Naive thymus-derived CD8-positive, alpha-beta T cell (primary cell): ENCODE data around the gene MBLAC1. TPM values are rescaled to one million over a fixed set of nuclear protein-coding genes. Genes with fewer than 3 reads are reported as not detected.
A peak's percentile ranks its signal among the peaks of the same experiment; 100 is the strongest.

Experiments used
- ATAC-seq, 2 donors: fragments of 150-1000 bp; cut with Tn5 transposase in 1 of 2; sonication (Bioruptor Pico), chemical (Tn5 transposase) in 1 of 2; 1 replicate in 1 of 2; 2 replicates in 1 of 2; pipeline ENCODE4 v1.10.0; 2021; ENCODE audit warnings: mild to moderate bottlenecking in 2 of 2, moderate library complexity in 2 of 2
- POLR2A ChIA-PET: fragments of 350-600 bp; sonication (Branson Sonifier 250); formaldehyde crosslinking; loops from one replicate; lab custom pipeline; 2021; ENCODE audit warnings: antibody characterized with exemption; lab: Charles Lee
- DNase-seq, 10 donors: peaks; one replicate each; pipeline versions ENCODE4 v3.0.0 to v3.0.0-alpha.2; 2020 to 2022
- H3K27ac Mint-ChIP-seq, 10 donors: one replicate each; pipeline ENCODE4 v1.8.0; 2020 to 2022; ENCODE audit warnings: mild to moderate bottlenecking in 10 of 10, mixed read lengths in 10 of 10, moderate library complexity in 4 of 10, inconsistent platforms in 1 of 10
- H3K27me3 Mint-ChIP-seq, 5 donors: one replicate each; pipeline ENCODE4 v1.8.0; 2021 to 2022; ENCODE audit warnings: mixed read lengths in 5 of 5
- H3K36me3 Mint-ChIP-seq, 3 donors: one replicate each; pipeline ENCODE4 v1.8.0; 2020 to 2022; ENCODE audit warnings: mixed read lengths in 3 of 3, mild to moderate bottlenecking in 2 of 3, inconsistent platforms in 1 of 3
- H3K4me1 Mint-ChIP-seq, 4 donors: one replicate each; pipeline ENCODE4 v1.8.0; 2021 to 2022; ENCODE audit warnings: mixed read lengths in 4 of 4
- H3K4me3 Mint-ChIP-seq, 10 donors: one replicate each; pipeline ENCODE4 v1.8.0; 2020 to 2022; ENCODE audit warnings: mild to moderate bottlenecking in 10 of 10, mixed read lengths in 10 of 10, moderate library complexity in 6 of 10, inconsistent platforms in 1 of 10
- H3K9me3 Mint-ChIP-seq, 9 donors: one replicate each; pipeline ENCODE4 v1.8.0; 2020 to 2022; ENCODE audit warnings: mixed read lengths in 9 of 9, mild to moderate bottlenecking in 3 of 9, inconsistent platforms in 1 of 9, moderate library complexity in 1 of 9
- polyA plus RNA-seq, 3 donors: library from polyadenylated mRNA; unstranded; fragments of 300-500 nt; fragmentation: Illumina TruSeq; gene quantifications; one replicate each; pipeline ENCODE4 v1.2.3, GENCODE V29; 2021
- total RNA-seq, 8 experiments: library from RNA in 2 of 8; stranded (reverse) in 2 of 8; gene quantifications; one replicate each; pipeline ENCODE4 v1.2.3 and lab custom pipeline; 2021 to 2026

Gene MBLAC1
- total and polyA plus RNA-seq, 5 experiments from 2014 or later = 2.1 to 7.2 (median 2.3) TPM

DNA sequence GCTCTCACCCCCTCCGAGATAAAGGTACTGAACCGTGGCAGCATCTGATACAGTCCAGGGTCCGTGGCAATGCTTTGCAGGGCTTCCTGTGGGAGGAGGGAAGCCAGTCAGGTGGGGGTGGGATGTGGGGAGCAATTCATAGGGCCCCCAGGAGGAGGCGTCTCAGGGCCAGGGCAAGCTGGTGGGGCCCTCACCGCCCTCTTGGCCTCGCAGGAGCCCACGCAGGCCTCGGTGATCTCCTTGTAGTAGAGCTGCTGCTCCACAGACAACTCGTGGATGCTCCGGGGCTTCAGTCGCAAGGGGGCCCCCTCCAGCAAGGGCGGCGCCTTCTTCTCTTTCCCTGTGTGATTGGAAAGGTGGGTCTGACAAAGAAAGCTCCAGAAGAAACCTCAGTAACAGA lies 14.9 kb upstream of the MBLAC1 start:
- POLR2A ChIA-PET = interaction anchor here (0.6 to 4.1 kb wide), 2 partner anchors 10 to 76 kb away, joined by 3 to 27 read pairs; partner anchors contain the start of genes AP4M1 and MCM7
- ATAC-seq = no peak
- peaks cover 0 to 8% (median 5%) of the 10 kb centered on the region in 4 donors for H3K4me1 Mint-ChIP-seq
- H3K4me3 Mint-ChIP-seq = no peak overlapping the region
- no peaks in the 10 kb centered on the region for H3K9me3 Mint-ChIP-seq
- H3K27ac Mint-ChIP-seq = no peak overlapping the region
- no peaks in the 10 kb centered on the region for H3K27me3 Mint-ChIP-seq
- peaks cover 0 to 67% (median 8%) of the 10 kb centered on the region in 3 donors for H3K36me3 Mint-ChIP-seq
- DNase-seq = no peak

DNA sequence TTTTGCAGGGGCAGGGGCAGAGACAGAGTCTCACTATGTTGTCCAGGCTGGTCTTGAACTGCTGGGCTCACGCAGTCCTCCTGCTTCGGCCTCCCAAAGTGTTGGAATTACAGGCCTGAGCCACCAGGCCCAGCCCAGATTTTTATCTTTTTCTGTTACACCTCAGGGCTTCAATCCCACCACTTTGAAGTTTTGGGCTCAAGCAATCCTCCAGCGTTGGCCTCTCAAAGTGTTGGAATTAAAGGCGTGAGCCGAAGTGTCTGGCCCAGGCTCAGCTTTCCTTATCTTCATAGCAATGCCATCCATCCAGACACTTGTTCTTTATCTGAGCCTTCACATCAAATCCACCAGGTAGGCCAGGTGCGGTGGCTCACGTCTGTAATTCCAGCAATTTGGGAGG lies 11.7 kb upstream of the MBLAC1 start:
- POLR2A ChIA-PET = interaction anchor here (0.9 to 1.4 kb wide), 3 partner anchors 10 to 13 kb away, joined by 3 to 7 read pairs (median 5); partner anchors contain the start of gene MBLAC1
- DNase-seq (no peak), ATAC-seq (no peak)
- Mint-ChIP-seq H3K9me3 (no peaks in the 10 kb centered on the region), H3K27me3 (no peaks in the 10 kb centered on the region), H3K27ac (no peak overlapping the region), H3K4me3 (no peak overlapping the region), H3K36me3 (peaks cover 0 to 40% (median 5%) of the 10 kb centered on the region in 3 donors), H3K4me1 (peaks cover 8 to 22% (median 16%) of the 10 kb centered on the region in 4 donors)

DNA sequence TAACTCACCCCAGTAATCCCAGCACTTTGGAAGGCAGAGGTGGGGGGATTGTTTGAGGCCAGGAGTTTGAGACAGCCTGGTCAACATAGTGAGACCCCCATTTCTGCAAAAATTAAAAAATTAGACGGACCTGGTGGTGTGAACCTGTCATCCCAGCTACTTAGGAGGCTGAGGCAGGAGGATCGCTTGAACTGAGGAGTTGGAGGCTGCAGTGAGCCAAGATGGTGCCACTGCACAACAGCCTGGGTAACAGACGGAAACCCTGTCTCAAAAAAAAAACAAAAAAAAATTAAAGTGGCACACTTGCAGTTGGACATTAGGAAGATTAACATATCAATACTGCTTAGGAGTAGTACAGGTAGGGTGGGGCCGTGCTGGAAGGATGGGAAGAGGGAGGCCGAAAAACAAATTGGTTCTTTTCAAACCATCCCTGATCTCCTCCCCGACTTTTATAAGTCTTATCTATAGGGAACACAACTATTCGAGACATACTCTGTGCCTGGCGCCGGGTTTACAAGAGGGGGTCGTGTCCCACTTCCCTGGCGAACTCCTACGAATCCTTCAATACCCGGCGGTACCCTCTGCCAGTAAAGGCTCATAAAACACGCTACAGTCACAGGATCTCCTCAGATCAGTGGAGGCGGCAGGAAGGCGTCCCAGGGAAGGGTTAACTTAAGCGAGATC lies 8.2 kb upstream of the MBLAC1 start:
- Mint-ChIP-seq H3K27ac (peak overlapping the region; percentile 96 to 100 (median 99)), H3K9me3 (no peaks in the 10 kb centered on the region), H3K4me3 (peak overlapping the region; percentile 91 to 99 (median 97)), H3K27me3 (no peaks in the 10 kb centered on the region), H3K36me3 (peaks cover 0 to 12% (median 0%) of the 10 kb centered on the region in 3 donors), H3K4me1 (peaks cover 11 to 38% (median 28%) of the 10 kb centered on the region in 4 donors)
- POLR2A ChIA-PET = interaction anchor here (0.7 to 15.9 kb wide), 3 partner anchors 8 to 17 kb away, joined by 3 to 252 read pairs (median 13); partner anchors contain the start of genes AP4M1, MBLAC1 and MCM7
- no peak for ATAC-seq
- DNase-seq = no peak

DNA sequence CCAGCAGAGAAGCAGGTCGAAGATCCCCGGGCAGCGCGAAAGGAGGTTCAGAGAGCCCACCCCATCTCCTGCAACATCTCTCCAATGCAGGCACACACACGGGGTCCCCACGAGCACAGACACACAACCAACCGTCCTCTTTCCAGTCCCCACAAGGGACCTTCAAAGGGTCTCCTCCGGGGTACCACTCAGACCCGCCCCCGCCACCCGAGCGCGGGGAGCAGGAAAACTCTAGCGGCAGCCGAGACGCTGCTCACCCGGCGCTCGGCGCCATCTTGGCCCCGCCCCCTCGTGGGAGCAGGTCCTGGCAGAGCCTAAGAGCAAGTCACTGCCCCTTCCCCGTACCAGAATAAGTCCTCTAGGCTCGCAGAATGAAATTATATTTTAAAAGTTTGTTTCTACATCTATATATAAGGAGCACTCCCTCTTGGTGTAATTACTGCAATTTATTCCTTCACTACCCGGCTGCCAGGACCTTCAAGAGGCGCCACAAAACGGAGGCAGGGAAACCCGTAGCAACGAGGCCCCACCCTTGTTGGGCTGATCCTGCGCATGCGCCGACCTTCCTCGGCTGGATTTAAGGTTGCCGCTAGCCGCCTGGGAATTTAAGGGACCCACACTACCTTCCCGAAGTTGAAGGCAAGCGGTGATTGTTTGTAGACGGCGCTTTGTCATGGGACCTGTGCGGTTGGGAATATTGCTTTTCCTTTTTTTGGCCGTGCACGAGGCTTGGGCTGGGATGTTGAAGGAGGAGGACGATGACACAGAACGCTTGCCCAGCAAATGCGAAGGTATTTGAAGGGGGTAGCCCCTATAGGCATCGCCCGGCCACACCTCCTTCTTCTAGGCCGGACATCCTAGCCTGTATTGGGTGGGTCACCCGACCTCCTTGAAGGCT lies 7.4 kb upstream of the MBLAC1 start, which contains the start of the genes CNPY4 and TAF6:
CNPY4 (plus strand) TSS at position 563 of the 898 bp plus-strand sequence; CDS start at position 674, 111 bp downstream.
TAF6 (minus strand) TSS at position 287 of the 898 bp plus-strand sequence. CDS start 5,149 bp downstream, outside the sequence.
- Mint-ChIP-seq H3K4me1 (peaks cover 11 to 40% (median 31%) of the 10 kb centered on the region in 4 donors), H3K27ac (peak within 1 kb of the TSS; percentile 96 to 100 (median 99)), H3K27me3 (no peaks in the 10 kb centered on the region), H3K36me3 (peaks cover 0 to 8% (median 0%) of the 10 kb centered on the region in 3 donors), H3K9me3 (no peaks in the 10 kb centered on the region), H3K4me3 (peak within 1 kb of the TSS; percentile 91 to 99 (median 97))
- ATAC-seq (peak; percentile 72 to 74), DNase-seq (peak; percentile 90 to 97 (median 94))
- POLR2A ChIA-PET = interaction anchor here (0.6 to 15.9 kb wide), 17 partner anchors 9 to 350 kb away, joined by 3 to 252 read pairs (median 4); partner anchors contain the start of genes AP4M1, COPS6, GAL3ST4 and LAMTOR4

DNA sequence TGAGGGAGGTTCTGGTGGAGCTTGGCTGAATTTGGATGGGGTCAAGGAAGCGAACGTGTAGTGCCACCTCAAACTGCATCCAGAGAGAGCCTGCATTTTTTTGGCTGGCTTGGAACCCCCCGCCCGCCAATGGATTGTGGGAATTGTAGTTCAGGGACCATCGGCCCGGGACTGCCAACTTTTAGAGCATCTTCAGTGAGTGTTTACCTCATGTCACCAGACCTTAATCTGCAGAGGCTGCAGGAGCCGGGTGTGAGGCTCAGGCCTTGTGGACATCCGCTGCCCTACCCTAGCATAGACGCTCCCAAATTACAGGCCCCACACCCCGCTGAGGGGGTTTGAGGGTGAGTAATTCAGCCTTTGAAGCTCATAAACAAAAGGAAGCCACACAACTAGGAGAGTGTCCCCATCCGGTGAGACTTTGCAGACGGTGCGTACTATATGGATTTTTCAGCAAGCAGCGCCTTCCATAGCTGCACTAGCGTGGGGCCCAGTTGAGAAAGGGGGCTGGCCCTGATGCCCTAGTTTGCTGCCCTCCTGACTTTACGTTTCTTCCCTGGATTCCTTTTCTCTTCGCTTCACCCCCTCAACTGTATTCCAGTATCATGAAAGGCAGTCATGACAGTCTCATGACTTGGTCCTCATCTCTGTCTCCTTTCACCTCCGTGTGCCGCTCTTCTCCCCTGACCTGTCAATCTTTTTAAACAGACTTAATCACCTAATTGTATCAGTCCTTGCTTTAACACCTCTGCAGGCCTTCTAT lies 6.6 kb upstream of the MBLAC1 start:
- no peaks in the 10 kb centered on the region for H3K9me3 Mint-ChIP-seq
- POLR2A ChIA-PET = interaction anchor here (0.6 to 15.9 kb wide), 21 partner anchors 8 to 654 kb away, joined by 3 to 252 read pairs (median 4); partner anchors contain the start of genes AP4M1, ATP5MF, COPS6 and FBXO24
- no peaks in the 10 kb centered on the region for H3K27me3 Mint-ChIP-seq
- H3K36me3 Mint-ChIP-seq = peaks cover 0 to 8% (median 0%) of the 10 kb centered on the region in 3 donors
- peak; percentile 68 to 69 for ATAC-seq
- peak; percentile 55 to 84 (median 70) for DNase-seq
- H3K27ac Mint-ChIP-seq = peak overlapping the region; percentile 96 to 100 (median 99)
- peak overlapping the region; percentile 91 to 99 (median 97) for H3K4me3 Mint-ChIP-seq
- H3K4me1 Mint-ChIP-seq = peaks cover 15 to 48% (median 39%) of the 10 kb centered on the region in 4 donors

DNA sequence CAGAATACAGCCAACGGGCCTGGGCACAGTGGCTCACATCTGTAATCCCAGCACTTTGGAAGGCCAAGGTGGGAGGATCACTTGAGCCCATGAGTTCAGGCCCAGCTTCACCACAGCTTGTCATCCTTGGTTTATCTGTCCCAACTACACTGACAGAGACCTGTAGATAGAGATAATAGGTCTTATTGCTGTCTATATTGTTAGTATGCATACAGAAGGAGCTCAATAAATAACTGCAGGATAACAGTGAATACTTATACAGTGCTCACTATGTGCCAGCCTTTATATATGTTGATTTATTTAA lies 6.1 kb upstream of the MBLAC1 start:
- Mint-ChIP-seq H3K27me3 (no peaks in the 10 kb centered on the region), H3K9me3 (no peaks in the 10 kb centered on the region), H3K4me3 (peak overlapping the region; percentile 91 to 99 (median 97)), H3K4me1 (peaks cover 15 to 53% (median 44%) of the 10 kb centered on the region in 4 donors), H3K36me3 (peaks cover 0 to 8% (median 0%) of the 10 kb centered on the region in 3 donors), H3K27ac (peak overlapping the region; percentile 96 to 100 (median 99))
- ATAC-seq (no peak), DNase-seq (no peak)
- POLR2A ChIA-PET = interaction anchor here (0.6 to 15.9 kb wide), 20 partner anchors 8 to 654 kb away, joined by 3 to 252 read pairs (median 4); partner anchors contain the start of genes AP4M1, ATP5MF, COPS6 and FBXO24

DNA sequence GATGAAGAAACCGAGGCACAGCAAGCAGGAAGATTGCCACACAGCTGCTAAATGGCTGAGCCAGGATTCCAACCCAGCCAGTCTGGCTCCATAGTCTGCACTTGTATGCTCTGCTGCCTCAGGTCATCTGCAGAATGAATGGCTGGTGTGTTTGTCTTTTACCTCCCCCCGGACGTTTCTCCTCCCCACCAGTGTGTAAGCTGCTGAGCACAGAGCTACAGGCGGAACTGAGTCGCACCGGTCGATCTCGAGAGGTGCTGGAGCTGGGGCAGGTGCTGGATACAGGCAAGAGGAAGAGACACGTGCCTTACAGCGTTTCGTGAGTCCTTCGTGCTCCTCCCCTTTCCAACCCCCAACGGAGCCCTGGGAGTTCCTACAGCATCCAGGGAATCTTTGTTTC lies 4.7 kb upstream of the MBLAC1 start:
- Mint-ChIP-seq H3K27ac (peak overlapping the region in 7 of 10 donors; percentile 25 to 77 (median 65)), H3K27me3 (no peaks in the 10 kb centered on the region), H3K9me3 (no peaks in the 10 kb centered on the region), H3K4me1 (peaks cover 17 to 63% (median 49%) of the 10 kb centered on the region in 4 donors), H3K4me3 (peak overlapping the region in 2 of 10 donors; percentile 10 to 33), H3K36me3 (peaks cover 0 to 5% (median 0%) of the 10 kb centered on the region in 3 donors)
- ATAC-seq (no peak), DNase-seq (no peak)
- POLR2A ChIA-PET = interaction anchor here (0.6 to 15.9 kb wide), 2 partner anchors 20 to 99 kb away, joined by 4 to 252 read pairs; partner anchors contain the start of genes AP4M1 and MCM7

DNA sequence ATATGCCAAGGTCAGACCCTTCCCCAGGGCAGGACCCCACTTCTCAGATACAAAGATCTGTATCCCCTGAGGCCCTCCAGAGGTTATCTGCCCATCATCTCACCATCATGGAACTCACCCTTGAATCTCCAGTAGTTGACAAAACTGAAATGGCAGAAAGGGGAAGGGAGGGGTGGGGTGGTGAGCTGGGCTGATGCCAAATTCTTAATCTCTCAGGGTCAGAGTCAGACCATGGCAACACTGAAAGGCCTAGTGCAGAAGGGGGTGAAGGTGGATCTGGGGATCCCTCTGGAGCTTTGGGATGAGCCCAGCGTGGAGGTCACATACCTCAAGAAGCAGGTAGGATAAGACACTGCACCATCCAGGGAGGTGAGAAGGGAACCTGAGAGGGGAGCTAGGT lies 4.2 kb upstream of the MBLAC1 start:
- Mint-ChIP-seq H3K27ac (peak overlapping the region in 6 of 10 donors; percentile 25 to 79 (median 74)), H3K36me3 (peaks cover 0 to 5% (median 0%) of the 10 kb centered on the region in 3 donors), H3K9me3 (no peaks in the 10 kb centered on the region), H3K4me1 (peaks cover 17 to 63% (median 50%) of the 10 kb centered on the region in 4 donors), H3K27me3 (no peaks in the 10 kb centered on the region), H3K4me3 (peak overlapping the region in 2 of 10 donors; percentile 19 to 67)
- POLR2A ChIA-PET = interaction anchor here (0.6 to 15.9 kb wide), 3 partner anchors 12 to 98 kb away, joined by 4 to 252 read pairs (median 4); partner anchors contain the start of genes AP4M1 and MCM7
- DNase-seq (no peak), ATAC-seq (no peak)

DNA sequence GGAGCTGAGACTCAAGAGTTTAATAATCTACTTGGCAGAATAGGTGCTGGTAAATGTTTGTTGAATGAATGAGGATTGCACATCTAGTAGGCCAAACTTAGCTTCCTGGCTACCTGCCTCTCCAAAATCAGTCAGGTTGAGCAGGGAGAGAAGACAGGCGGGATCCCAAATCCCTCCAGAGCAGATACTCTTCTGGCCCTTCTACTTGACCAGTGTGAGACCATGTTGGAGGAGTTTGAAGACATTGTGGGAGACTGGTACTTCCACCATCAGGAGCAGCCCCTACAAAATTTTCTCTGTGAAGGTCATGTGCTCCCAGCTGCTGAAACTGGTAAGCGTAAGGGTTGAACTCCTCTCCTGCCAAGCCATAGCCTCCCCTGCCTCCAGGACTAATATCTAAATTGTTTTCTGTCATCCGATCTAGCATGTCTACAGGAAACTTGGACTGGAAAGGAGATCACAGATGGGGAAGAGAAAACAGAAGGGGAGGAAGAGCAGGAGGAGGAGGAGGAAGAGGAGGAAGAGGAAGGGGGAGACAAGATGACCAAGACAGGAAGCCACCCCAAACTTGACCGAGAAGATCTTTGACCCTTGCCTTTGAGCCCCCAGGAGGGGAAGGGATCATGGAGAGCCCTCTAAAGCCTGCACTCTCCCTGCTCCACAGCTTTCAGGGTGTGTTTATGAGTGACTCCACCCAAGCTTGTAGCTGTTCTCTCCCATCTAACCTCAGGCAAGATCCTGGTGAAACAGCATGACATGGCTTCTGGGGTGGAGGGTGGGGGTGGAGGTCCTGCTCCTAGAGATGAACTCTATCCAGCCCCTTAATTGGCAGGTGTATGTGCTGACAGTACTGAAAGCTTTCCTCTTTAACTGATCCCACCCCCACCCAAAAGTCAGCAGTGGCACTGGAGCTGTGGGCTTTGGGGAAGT lies 2.2 kb upstream of the MBLAC1 start:
- H3K4me1 Mint-ChIP-seq = peaks cover 19 to 58% (median 48%) of the 10 kb centered on the region in 4 donors
- POLR2A ChIA-PET = interaction anchor here (0.6 to 15.9 kb wide), 12 partner anchors 10 to 304 kb away, joined by 3 to 252 read pairs (median 4); partner anchors contain the start of genes AP4M1, COPS6, LAMTOR4 and MCM7
- no peak for ATAC-seq
- H3K27ac Mint-ChIP-seq = peak overlapping the region in 9 of 10 donors; percentile 30 to 100 (median 74)
- H3K36me3 Mint-ChIP-seq = peaks cover 0 to 5% (median 0%) of the 10 kb centered on the region in 3 donors
- no peaks in the 10 kb centered on the region for H3K9me3 Mint-ChIP-seq
- H3K27me3 Mint-ChIP-seq = no peaks in the 10 kb centered on the region
- no peak for DNase-seq
- H3K4me3 Mint-ChIP-seq = peak overlapping the region in 9 of 10 donors; percentile 43 to 99 (median 98)
